K562 (cell line): ENCODE data around the gene MRPL40. TPM values are rescaled to one million over a fixed set of nuclear protein-coding genes. Genes with fewer than 3 reads are reported as not detected.

Source experiments
- ADNP ChIP-seq: fragments of 200-800 bp; sonication (Bioruptor generic); IDR thresholded peaks from 2 replicates; pipeline ENCODE4 v1.6.1; 2016; ENCODE audit warnings: missing genetic modification characterization, missing compliant biosample characterization
- CEBPB ChIP-seq: fragments of 450-650 bp; IDR thresholded peaks from 2 replicates; pipeline ENCODE4 v1.6.1; 2016; ENCODE audit warnings: missing genetic modification characterization, missing compliant biosample characterization
- EP400 ChIP-seq: fragments of 450-650 bp; IDR thresholded peaks from 2 replicates; pipeline ENCODE4 v1.6.1; 2017; ENCODE audit warnings: antibody characterized with exemption, mild to moderate bottlenecking, moderate library complexity
- ETS2 ChIP-seq: IDR thresholded peaks from 2 replicates; pipeline ENCODE4 v1.6.1; 2016; ENCODE audit warnings: borderline replicate concordance, missing genetic modification characterization, mild to moderate bottlenecking, moderate library complexity, missing compliant biosample characterization; ENCODE audit not compliant: poor library complexity, severe bottlenecking
- HLTF ChIP-seq: fragments of 450-650 bp; IDR thresholded peaks from 2 replicates; pipeline ENCODE4 v1.6.1; 2016
- SREBF2 ChIP-seq: sonication (generic); formaldehyde crosslinking; IDR thresholded peaks from 2 replicates; pipeline ENCODE4 v1.4.0; 2020; ENCODE audit warnings: mild to moderate bottlenecking, missing genetic modification reagents
- SRSF3 ChIP-seq: fragments of 200-400 bp; formaldehyde crosslinking; IDR thresholded peaks from 2 replicates; pipeline ENCODE4 v1.6.1; 2016; ENCODE audit warnings: mild to moderate bottlenecking, low read length, moderate library complexity; ENCODE audit not compliant: insufficient read depth
- TARDBP ChIP-seq: fragments of 450-650 bp; IDR thresholded peaks from 2 replicates; pipeline ENCODE4 v1.6.1; 2016
- VEZF1 ChIP-seq: fragments of 200-800 bp; sonication (Bioruptor generic); IDR thresholded peaks from 2 replicates; pipeline ENCODE4 v1.6.1; 2017; ENCODE audit warnings: missing genetic modification characterization, missing compliant biosample characterization
- ZNF124 ChIP-seq: sonication (generic); formaldehyde crosslinking; IDR thresholded peaks from 2 replicates; pipeline ENCODE4 v1.8.1; 2022; ENCODE audit warnings: missing genetic modification reagents
- ZNF274 ChIP-seq: IDR thresholded peaks from 2 replicates; pipeline ENCODE4 v1.6.1; 2011; ENCODE audit warnings: low read depth, mild to moderate bottlenecking, low read length, moderate library complexity, borderline replicate concordance
- ZNF507 ChIP-seq: conservative IDR thresholded peaks from 2 replicates; pipeline ENCODE4 v1.6.1; 2017; ENCODE audit warnings: missing genetic modification characterization, missing compliant biosample characterization
- polyA plus RNA-seq, 8 experiments: library from polyadenylated mRNA; depleted of rRNA in 4 of 8; stranded (reverse) in 5 of 8; unstranded in 3 of 8; fragments of >200 nt; fragmentation: Nextera tagmentation in 2 of 8; fragmentation: Illumina TruSeq in 1 of 8; extraction: Ambion mirVana in 2 of 8; extraction: Trizol in 1 of 8; gene quantifications; 2 replicates each; pipeline versions ENCODE4 v1.2.1 to v1.2.3, GENCODE V29; 2011 to 2014; ENCODE audit warnings: inconsistent platforms in 1 of 8, missing spikeins in 1 of 8
- total RNA-seq, 7 experiments: library from RNA; depleted of rRNA in 6 of 7; stranded (reverse); fragments of >200 nt in 6 of 7; fragmentation: Illumina TruSeq in 2 of 7; extraction: Trizol in 2 of 7; gene quantifications; 2 replicates each; pipeline versions ENCODE4 v1.2.1 to v1.2.3, GENCODE V29; 2011 to 2021; ENCODE audit warnings: low replicate concordance in 1 of 7
- TF ChIP-seq, protein P1 (sequence below): sonication (generic); formaldehyde crosslinking; IDR thresholded peaks from 2 replicates; pipeline ENCODE4 v1.8.1; 2023; ENCODE audit warnings: mild to moderate bottlenecking, missing genetic modification reagents
- TF ChIP-seq, protein P2 (sequence below), 2 experiments: fragments of 150-350 bp in 1 of 2; IDR thresholded peaks; 2 replicates each; pipeline ENCODE4 v1.6.1; 2012 to 2016; ENCODE audit warnings: low read depth in 2 of 2, low read length in 2 of 2, mild to moderate bottlenecking in 1 of 2, moderate library complexity in 1 of 2

Gene MRPL40
- total and polyA plus RNA-seq, 9 of the 15 experiments (the other 6 are each of a cell fraction or from before 2014, with no cell fraction given), result 132 to 652 (median 208) TPM

DNA sequence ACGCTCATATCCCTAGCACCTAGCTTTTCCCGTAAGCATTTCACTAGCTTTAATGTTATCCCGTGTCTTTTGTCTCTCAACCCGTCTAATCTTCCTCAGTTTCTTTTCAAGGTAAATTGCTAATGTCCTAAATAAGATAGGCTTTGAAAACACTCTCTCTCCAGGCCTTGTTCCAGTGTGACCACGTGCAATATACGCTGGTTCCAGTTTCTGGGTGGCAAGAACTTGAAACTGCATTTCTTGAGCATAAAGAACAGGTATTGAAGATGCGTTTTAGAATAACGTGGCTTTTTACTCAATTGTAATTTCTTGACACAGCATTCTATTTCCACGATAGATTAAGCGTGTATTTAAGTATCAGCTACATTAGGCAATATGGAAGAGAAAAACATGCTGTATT lies 48.4 kb downstream of the MRPL40 start (continued):
- TF ChIP-seq, protein P1, sequence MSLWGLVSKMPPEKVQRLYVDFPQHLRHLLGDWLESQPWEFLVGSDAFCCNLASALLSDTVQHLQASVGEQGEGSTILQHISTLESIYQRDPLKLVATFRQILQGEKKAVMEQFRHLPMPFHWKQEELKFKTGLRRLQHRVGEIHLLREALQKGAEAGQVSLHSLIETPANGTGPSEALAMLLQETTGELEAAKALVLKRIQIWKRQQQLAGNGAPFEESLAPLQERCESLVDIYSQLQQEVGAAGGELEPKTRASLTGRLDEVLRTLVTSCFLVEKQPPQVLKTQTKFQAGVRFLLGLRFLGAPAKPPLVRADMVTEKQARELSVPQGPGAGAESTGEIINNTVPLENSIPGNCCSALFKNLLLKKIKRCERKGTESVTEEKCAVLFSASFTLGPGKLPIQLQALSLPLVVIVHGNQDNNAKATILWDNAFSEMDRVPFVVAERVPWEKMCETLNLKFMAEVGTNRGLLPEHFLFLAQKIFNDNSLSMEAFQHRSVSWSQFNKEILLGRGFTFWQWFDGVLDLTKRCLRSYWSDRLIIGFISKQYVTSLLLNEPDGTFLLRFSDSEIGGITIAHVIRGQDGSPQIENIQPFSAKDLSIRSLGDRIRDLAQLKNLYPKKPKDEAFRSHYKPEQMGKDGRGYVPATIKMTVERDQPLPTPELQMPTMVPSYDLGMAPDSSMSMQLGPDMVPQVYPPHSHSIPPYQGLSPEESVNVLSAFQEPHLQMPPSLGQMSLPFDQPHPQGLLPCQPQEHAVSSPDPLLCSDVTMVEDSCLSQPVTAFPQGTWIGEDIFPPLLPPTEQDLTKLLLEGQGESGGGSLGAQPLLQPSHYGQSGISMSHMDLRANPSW (CRISPR knock-in tag), result 0 out of 2 replicates have a peak, but pooled peaks have one; percentile 88
- TF ChIP-seq, protein P2, sequence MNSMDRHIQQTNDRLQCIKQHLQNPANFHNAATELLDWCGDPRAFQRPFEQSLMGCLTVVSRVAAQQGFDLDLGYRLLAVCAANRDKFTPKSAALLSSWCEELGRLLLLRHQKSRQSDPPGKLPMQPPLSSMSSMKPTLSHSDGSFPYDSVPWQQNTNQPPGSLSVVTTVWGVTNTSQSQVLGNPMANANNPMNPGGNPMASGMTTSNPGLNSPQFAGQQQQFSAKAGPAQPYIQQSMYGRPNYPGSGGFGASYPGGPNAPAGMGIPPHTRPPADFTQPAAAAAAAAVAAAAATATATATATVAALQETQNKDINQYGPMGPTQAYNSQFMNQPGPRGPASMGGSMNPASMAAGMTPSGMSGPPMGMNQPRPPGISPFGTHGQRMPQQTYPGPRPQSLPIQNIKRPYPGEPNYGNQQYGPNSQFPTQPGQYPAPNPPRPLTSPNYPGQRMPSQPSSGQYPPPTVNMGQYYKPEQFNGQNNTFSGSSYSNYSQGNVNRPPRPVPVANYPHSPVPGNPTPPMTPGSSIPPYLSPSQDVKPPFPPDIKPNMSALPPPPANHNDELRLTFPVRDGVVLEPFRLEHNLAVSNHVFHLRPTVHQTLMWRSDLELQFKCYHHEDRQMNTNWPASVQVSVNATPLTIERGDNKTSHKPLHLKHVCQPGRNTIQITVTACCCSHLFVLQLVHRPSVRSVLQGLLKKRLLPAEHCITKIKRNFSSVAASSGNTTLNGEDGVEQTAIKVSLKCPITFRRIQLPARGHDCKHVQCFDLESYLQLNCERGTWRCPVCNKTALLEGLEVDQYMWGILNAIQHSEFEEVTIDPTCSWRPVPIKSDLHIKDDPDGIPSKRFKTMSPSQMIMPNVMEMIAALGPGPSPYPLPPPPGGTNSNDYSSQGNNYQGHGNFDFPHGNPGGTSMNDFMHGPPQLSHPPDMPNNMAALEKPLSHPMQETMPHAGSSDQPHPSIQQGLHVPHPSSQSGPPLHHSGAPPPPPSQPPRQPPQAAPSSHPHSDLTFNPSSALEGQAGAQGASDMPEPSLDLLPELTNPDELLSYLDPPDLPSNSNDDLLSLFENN (IDR thresholded peaks at IDR 0.05; ENCODE audit: low read depth in 2 of 2, low read length in 2 of 2), result no peak
- TF ChIP-seq SREBF2 (CRISPR knock-in tag), result no peak
- TF ChIP-seq ZNF507 (tag), result no peak
- no peak for TF ChIP-seq VEZF1 (CRISPR knock-in tag)
- TF ChIP-seq ZNF124 (CRISPR knock-in tag), result no peak
- no peak for TF ChIP-seq SRSF3
- no peak for TF ChIP-seq CEBPB (tag)
- TF ChIP-seq ADNP (tag), result no peak
- no peak for TF ChIP-seq HLTF
- TF ChIP-seq EP400, result no peak
- TF ChIP-seq ETS2, result no peak
- TF ChIP-seq ZNF274, result no peak
- TF ChIP-seq TARDBP, result no peak
